ENCODE data around the gene PPEF2.
"Not testable (repeated sequence)": the region's sequence is repeated elsewhere in the genome, so short reads cannot be mapped to it uniquely, and the experiment has no call there.

PPEF2 gene

DNA sequence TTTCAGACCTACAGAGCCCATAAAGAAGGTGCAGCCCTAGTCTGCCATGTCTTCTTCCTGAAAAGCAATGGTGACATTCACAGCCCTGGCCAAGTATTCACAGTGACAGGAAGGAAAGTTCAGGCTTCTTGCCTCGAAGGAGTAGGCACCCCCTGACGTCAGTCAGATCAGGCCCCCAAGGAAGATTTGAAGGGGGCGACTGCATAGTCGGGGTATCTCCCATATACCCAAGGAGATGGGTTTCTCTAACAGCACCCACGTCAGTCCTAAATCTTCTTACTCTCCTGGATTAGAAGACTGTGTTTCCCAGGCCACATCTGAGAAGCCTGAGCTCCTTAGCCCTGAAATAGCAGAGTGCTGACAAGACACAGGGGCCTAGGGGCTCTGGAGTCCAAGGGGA, at the start of gene PPEF2:
Gene PPEF2 (minus strand): TSS at position 101 of the 400 bp plus-strand sequence. CDS start 6,127 bp downstream, outside the sequence.
- DNase-seq (ENCODE audit: low spot score): no peak

GRCh38 chr4:75950213-75950815, 48.1 kb upstream of the PPEF2 start:
- no peak for DNase-seq (ENCODE audit: low spot score)

- DNase-seq (ENCODE audit: low spot score): no peak
Measured at GRCh38 chr4:75948822-75949444, 46.7 kb upstream of the PPEF2 start.

GRCh38 chr4:75940692-75941253, 38.5 kb upstream of the PPEF2 start, which contains the start of gene NAAA:
Gene NAAA, minus strand, starts transcription at chr4:75941013. Its CDS starts 64 bp downstream, at chr4:75940949.
- peak; percentile 59 for DNase-seq (ENCODE audit: low spot score)

- DNase-seq (ENCODE audit: low spot score): peak; percentile 51
Measured at GRCh38 chr4:75939890-75940691, 37.8 kb upstream of the PPEF2 start.

DNA sequence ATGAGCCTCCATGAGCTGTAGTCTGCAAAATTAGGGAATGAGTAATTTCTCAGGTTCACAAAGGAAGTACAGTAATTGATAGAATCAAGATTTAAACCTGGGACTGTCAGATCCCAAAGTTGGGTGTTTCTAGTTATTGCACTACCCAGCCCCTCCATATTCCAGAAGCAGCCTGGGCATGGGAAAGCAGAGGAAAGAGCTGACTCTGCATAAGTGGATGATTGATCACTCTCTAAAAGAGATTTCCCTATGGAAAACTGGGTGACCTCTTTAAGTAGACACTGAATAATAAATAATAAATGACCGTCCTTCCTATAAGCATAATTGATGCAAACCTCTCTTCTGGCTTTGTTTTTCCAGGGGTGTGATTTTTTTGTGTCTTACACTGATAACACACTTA, 33.4 kb upstream of the PPEF2 start:
- DNase-seq (ENCODE audit: low spot score): no peak

GRCh38 chr4:75930152-75930551, 27.9 kb upstream of the PPEF2 start:
- DNase-seq (ENCODE audit: low spot score): no peak

DNA sequence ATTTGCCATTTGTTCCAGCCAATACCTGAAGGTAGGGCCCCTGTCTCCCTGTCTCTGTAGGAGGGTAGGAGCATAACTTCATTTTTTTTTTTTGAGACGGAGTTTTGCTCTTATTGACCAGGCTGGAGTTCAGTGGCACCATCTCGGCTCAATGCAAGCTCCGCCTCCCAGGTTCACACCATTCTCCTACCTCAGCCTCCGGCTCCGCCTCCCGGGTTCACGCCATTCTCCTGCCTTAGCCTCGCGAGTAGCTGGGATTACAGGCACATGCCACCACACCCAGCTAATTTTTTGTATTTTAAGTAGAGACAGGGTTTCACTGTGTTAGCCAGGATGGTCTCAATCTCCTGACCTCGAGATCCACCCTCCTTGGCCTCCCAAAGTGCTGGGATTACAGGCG, 22.7 kb upstream of the PPEF2 start:
- not testable (repeated sequence) for DNase-seq (ENCODE audit: low spot score)

DNA sequence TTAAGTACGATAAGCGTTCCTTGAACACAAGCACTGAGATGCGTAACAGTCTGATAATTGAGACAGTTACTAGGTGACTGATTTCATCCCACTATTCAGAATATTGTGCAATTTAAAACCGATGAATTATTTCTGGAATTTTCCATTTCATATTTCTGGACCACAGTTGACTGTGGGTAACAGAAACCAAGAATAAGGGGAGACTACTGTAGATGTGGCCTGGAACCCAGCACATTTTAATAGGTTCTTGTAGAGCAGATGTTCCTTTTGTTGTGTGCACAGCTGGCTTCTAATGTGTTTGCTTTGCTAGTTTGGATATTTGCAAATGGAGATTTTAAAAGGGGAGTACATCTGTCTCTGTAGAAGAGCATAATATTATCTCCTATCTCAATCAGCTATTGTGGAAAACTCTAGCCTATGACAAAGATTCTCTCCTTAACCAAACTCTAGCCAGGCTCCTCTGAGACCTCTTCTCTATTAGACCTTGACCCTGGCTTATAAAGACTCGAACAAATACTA, 22.1 kb upstream of the PPEF2 start:
- DNase-seq (ENCODE audit: low spot score): no peak

DNA sequence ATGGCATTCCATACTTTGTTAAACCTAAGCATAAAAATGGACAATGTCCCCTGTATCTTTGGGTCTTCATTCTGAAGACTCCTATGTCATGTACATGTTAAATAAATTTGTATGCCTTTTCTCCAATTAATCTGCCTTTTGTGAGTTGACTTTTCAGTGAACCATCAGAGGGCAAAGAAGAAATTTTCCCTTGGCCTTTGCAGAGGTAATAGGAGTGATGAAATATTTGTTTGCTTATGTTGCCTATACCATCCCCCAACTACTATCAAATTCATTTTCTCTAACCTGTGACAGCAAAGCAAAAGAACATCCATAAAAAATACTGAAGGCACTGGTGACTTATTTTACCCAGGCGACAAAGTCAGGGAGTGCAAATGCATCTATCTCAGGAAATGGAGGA, 20.3 kb upstream of the PPEF2 start:
- DNase-seq (ENCODE audit: low spot score): no peak

- DNase-seq (ENCODE audit: low spot score): no peak
Measured at GRCh38 chr4:75921910-75922309, 19.7 kb upstream of the PPEF2 start.

GRCh38 chr4:75920327-75920726, 18.1 kb upstream of the PPEF2 start:
- DNase-seq (ENCODE audit: low spot score): no peak

DNA sequence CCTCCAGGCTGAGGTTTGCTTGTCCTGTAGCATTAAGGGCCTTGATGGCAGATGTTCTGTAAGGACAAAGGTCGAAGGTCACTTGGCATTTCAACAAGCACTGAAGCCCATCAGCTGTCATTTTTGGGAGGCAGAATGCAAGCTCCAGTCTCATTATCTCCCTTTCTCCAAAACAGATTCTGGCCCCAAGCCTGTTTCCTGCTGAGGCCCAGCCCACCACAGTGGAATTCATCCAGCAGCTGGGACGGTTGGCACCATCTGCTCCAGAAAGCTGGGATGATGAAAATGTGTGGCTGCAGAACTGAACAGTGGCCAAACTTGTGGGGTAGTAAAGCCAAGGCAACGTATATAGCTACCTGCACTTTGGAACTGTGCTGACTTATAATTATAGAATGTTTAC, 17.7 kb upstream of the PPEF2 start:
- peak; percentile 82 for DNase-seq (ENCODE audit: low spot score)

- peak; percentile 52 for DNase-seq (ENCODE audit: low spot score)
Measured at GRCh38 chr4:75916091-75916661, 13.9 kb upstream of the PPEF2 start.

DNA sequence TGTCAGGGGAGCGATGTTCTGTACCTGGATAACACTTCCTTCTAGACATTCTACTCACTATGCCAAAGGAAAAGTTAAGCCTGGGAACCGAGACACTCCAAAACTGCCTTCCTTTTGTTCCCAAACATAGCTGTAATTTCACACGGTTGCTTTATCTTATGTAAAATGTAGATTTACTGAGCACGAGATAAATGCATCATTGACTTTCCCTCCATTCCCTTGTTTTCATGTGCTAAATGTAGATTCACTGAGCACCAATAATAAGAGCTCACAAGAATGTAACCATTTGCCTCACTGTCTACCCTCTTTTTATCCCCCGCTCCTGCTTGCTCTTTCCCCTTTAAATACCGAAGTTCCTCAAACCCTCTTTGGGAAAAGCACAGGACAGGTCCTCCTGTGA, 10.7 kb upstream of the PPEF2 start:
- DNase-seq (ENCODE audit: low spot score): no peak

- not testable (repeated sequence) for DNase-seq (ENCODE audit: low spot score)
Measured at GRCh38 chr4:75910831-75911230, 8.6 kb upstream of the PPEF2 start.

- no peak for DNase-seq (ENCODE audit: low spot score)
Measured at GRCh38 chr4:75909405-75909804, 7.2 kb upstream of the PPEF2 start.

GRCh38 chr4:75908555-75908954, 6.3 kb upstream of the PPEF2 start:
- no peak for DNase-seq (ENCODE audit: low spot score)

- DNase-seq (ENCODE audit: low spot score): no peak
Measured at GRCh38 chr4:75907966-75908365, 5.7 kb upstream of the PPEF2 start.

GRCh38 chr4:75904076-75904475, 1.8 kb upstream of the PPEF2 start:
- DNase-seq (ENCODE audit: low spot score): no peak

GRCh38 chr4:75898536-75898935, 3.7 kb downstream of the PPEF2 start:
- no peak for DNase-seq (ENCODE audit: low spot score)

DNA sequence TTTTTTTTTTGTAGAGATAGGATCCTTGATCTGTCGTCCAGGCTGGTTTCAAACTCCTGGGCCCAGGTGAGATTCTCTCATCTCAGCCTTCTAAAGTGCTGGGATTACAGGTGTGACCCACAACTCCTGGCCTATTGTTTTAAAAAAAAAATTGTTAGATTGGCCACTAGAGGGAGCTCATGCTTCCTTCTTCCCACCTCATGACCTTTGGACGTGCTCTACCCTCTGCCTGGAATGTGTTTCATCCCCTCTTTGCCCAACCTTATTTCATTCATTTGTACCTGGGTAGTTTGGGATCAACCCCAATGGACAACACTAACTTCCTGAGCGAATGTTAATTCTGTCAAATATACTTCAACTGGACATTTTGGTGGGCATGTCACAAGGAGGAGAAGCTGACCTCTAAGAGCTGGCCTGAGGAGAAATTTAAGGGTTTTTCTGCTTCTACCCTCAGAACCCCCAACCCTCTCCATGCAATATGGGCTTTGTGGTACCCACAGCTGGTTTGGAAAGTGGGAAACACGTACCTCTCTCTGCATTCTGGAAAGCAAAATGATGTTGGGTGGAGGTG, 6.4 kb downstream of the PPEF2 start:
- DNase-seq (ENCODE audit: low spot score): peak; percentile 77
